ENCODE measurements around the gene LCLAT1. TPM values are rescaled to one million over a fixed set of nuclear protein-coding genes. Genes with fewer than 3 reads are reported as not detected.
A peak's percentile ranks its signal among the peaks of the same experiment; 100 is the strongest.

The LCLAT1 gene
- total RNA-seq, 1 experiment from 2014 or later = 23.9 TPM

- peak; percentile 11 for DNase-seq (ENCODE audit: low read depth, low spot score)
- in situ Hi-C loops (cut with HindIII; ENCODE audit: low pct_unique_long_range_greater_than_20kb, low sequenced_read_pairs) = no loop called here
Measured at GRCh38 chr2:30661173-30662107, 214.4 kb downstream of the LCLAT1 start.

DNA sequence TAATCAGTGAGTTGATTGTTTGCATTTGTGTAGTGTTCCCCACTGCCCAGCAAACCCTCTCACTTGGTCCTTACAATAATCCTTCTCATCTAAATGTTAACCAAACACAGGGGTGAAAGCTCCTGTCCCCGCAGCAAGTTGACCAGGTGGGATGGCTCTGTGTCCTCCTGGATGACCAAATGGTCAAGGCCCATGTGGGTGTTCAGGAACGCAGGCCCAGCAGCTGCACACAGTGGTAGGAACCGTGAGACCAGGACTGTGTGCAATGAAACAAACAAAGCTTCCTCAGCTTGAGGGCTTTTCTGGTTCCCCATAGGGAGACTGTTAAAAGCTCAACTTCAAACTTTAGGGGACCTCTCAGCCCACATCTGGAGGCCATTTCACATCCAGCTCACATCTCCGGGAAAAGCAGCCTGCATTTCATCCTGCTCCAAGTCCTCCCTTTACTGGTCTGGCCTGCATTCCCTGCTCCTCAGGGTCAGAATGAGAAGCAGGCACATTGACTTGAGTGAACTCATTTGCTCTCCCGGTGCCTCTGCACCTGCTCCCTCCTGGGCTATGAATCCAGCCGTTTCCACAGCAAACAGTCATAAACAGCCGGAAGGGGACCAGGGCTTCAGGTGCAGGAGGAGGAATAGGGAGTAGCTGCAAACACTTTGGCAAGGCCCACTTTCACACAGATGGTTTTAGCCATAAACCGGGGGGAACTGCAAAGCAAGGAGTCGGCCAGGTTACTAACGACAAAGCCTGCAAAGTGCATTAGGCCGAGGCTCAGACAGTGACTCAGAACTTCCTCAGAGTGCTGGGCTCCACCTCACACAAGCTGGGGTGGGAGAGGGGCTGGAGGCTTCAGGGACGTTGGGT lies 215.5 kb downstream of the LCLAT1 start:
- in situ Hi-C loops (cut with HindIII; ENCODE audit: low pct_unique_long_range_greater_than_20kb, low sequenced_read_pairs) = no loop called here

GRCh38 chr2:30663321-30663720 lies 216.3 kb downstream of the LCLAT1 start:
- DNase-seq (ENCODE audit: low read depth, low spot score) = no peak
- in situ Hi-C loops (cut with HindIII; ENCODE audit: low pct_unique_long_range_greater_than_20kb, low sequenced_read_pairs) = no loop called here

More for the DNA sequence above, 215.5 kb downstream of the LCLAT1 start:
- DNase-seq (ENCODE audit: low read depth, low spot score) = no peak

DNA sequence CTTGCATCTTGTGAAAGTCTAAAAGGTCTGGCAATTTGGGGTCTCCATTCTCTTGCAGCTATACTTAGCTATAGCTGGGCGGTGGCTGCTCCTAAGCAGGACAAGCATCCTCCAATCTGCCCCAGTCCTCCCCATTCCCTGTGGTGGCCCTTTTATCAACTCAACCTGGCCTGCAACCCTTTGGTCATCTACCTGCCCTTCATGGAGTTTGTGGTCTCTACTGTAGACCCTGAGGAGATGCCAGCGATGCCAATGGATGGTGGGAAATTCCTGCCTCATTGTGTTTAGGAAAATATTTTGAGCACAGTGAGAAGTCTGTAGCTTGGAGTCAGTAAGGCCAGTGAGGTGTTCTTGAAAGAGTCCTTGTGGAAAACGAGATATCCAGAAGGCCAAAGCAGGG lies 216.8 kb downstream of the LCLAT1 start:
- no peak for DNase-seq (ENCODE audit: low read depth, low spot score)
- in situ Hi-C loops (cut with HindIII; ENCODE audit: low pct_unique_long_range_greater_than_20kb, low sequenced_read_pairs) = no loop called here

DNA sequence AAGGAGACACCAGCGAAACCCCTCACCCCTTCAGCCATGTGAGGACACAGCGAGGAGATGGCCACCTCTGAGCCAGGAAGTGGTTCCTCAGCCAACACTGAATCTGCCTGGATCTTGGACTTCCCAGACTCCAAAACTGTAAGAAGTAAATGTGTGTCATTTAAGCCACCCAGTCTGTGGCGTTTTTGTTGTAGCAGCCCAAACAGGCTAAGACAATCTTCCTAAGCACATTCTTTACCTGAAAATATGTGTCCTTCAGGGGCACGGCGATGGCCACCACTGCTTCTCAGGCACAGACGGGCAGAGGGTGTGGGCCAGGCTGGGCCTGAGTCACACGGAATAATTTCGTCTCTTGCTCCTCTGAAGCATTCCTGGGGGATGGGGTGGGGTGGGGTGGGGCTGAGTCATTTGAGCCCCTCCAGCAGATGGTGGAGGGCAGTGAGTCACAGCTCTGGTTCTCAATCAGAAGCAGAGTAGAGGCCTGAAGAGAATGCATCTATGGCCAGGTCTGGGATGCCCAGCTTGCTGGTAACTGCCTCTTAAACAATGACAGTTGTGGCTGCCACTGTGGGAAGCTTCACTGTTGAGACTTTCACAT lies 217.8 kb downstream of the LCLAT1 start:
- DNase-seq (ENCODE audit: low read depth, low spot score) = no peak
- in situ Hi-C loops (cut with HindIII; ENCODE audit: low pct_unique_long_range_greater_than_20kb, low sequenced_read_pairs) = no loop called here

GRCh38 chr2:30665761-30666265 lies 218.8 kb downstream of the LCLAT1 start:
- in situ Hi-C loops (cut with HindIII; ENCODE audit: low pct_unique_long_range_greater_than_20kb, low sequenced_read_pairs) = no loop called here
- DNase-seq (ENCODE audit: low read depth, low spot score) = no peak

DNA sequence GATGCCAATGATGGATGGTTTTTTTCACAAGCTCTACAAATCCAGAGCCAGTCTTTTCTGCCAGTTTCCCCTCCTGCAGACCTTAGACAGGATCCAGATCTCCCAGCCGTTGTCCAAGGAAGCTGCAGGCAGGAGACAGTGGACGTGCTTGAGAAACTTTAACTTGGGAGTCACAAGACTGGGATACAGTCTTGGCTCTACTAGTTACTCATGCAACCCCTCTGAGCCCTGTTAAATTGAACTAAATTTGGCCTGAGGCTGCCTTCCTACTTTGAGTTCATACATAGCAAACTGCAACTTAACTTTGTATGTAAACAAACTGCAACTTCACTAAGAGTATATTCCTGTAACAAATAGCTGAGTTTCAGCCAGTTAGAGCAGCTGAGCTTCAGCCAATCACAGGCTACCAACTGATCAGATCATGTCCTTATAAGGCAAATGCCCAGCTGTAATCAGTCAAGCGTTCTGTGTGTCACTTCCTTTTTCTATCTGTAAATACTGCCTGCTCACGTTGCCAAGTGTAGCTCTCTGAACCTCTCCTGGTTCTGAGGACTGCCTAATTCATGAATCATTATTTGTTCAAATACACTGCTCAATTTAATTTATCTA lies 219.3 kb downstream of the LCLAT1 start:
- in situ Hi-C loops (cut with HindIII; ENCODE audit: low pct_unique_long_range_greater_than_20kb, low sequenced_read_pairs) = no loop called here
- peak; percentile 45 for DNase-seq (ENCODE audit: low read depth, low spot score)

GRCh38 chr2:30670453-30670852 lies 223.4 kb downstream of the LCLAT1 start:
- peak; percentile 31 for DNase-seq (ENCODE audit: low read depth, low spot score)
- in situ Hi-C loops (cut with HindIII; ENCODE audit: low pct_unique_long_range_greater_than_20kb, low sequenced_read_pairs) = no loop called here

- in situ Hi-C loops (cut with HindIII; ENCODE audit: low pct_unique_long_range_greater_than_20kb, low sequenced_read_pairs) = no loop called here
- DNase-seq (ENCODE audit: low read depth, low spot score) = no peak
Measured at GRCh38 chr2:30673127-30673526, 226.1 kb downstream of the LCLAT1 start.

DNA sequence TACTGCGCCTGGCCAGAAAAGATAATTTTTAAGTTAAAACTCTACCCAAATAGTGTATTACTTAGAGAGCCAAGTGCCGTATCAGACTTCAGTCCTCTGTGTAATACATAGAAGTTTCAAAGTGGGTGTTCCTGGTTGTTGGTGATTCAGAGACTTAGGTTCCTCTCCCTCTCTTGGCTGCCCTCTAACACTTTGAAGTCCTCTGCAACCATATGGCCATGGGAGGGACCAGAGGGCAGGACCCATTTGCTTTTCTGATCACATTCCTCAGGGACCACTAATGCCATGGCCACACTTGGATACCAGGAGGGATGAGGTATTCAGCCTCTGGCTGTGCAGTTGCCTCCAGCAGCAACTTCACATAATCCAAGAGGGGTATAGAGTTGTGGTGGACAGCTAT lies 228.7 kb downstream of the LCLAT1 start:
- in situ Hi-C loops (cut with HindIII; ENCODE audit: low pct_unique_long_range_greater_than_20kb, low sequenced_read_pairs) = no loop called here
- DNase-seq (ENCODE audit: low read depth, low spot score) = no peak

DNA sequence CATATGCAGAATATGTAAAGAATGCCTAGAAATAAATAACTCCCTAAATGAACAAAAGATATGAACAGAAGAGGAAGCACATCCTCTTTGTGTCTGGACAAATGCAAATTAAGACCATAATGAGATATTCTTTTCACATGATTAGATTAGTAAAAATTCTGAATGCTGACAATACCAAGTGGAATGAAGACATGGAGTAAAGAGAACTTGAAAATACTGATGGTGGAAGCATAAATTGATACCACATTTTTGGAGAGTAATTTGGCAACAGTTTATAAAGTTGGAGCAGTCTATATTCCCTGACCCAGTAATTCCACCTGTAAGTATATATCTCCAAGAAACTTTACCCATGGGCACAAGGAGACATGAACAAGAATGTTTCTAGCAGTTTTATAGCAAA lies 230.2 kb downstream of the LCLAT1 start:
- no peak for DNase-seq (ENCODE audit: low read depth, low spot score)
- in situ Hi-C loops (cut with HindIII; ENCODE audit: low pct_unique_long_range_greater_than_20kb, low sequenced_read_pairs) = no loop called here

- no peak for DNase-seq (ENCODE audit: low read depth, low spot score)
- in situ Hi-C loops (cut with HindIII; ENCODE audit: low pct_unique_long_range_greater_than_20kb, low sequenced_read_pairs) = no loop called here
Measured at GRCh38 chr2:30677861-30678385, 230.9 kb downstream of the LCLAT1 start.

GRCh38 chr2:30678410-30679137 lies 231.5 kb downstream of the LCLAT1 start:
- DNase-seq (ENCODE audit: low read depth, low spot score) = no peak
- in situ Hi-C loops (cut with HindIII; ENCODE audit: low pct_unique_long_range_greater_than_20kb, low sequenced_read_pairs) = no loop called here

GRCh38 chr2:30679426-30680088 lies 232.5 kb downstream of the LCLAT1 start:
- in situ Hi-C loops (cut with HindIII; ENCODE audit: low pct_unique_long_range_greater_than_20kb, low sequenced_read_pairs) = no loop called here
- peak; percentile 28 for DNase-seq (ENCODE audit: low read depth, low spot score)

DNA sequence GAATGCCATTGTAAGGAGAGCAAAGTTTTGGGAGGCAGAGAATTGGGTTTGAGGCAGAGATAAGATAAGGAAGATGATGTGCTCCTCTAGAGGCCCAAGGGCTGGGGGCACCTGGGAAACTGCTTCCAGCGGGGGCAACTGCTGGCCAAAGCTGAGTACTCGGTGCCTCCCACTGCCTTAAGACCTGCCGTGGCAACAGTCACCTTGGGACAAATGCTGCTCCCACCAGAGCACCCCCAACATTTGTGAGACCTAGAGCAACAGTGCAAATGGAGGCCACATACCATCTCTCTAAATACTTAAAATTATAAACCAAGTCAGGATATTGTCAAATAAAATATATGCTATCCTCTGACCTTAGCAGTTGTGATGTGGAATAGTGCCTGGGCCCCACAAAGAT lies 233.1 kb downstream of the LCLAT1 start:
- DNase-seq (ENCODE audit: low read depth, low spot score) = no peak
- in situ Hi-C loops (cut with HindIII; ENCODE audit: low pct_unique_long_range_greater_than_20kb, low sequenced_read_pairs) = no loop called here

DNA sequence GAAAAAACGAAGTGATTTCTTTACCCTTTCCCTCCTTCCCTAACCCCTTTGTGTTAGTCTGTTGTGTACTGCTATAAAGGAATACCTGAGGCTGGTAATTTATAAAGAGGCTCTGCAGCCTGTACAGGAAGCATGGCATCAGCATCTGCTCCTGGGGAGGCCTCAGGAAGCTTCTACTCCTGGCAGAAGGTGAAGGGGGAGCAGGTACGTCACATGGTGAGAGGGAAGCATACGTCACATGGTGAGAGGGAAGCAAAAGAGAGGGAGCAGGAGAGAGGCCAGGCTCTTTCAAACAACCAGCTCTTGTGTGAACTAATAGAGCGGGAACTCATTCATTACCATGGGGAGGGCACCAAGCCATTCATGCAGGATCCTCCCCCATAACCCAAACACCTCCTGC lies 234.0 kb downstream of the LCLAT1 start:
- DNase-seq (ENCODE audit: low read depth, low spot score) = no peak
- in situ Hi-C loops (cut with HindIII; ENCODE audit: low pct_unique_long_range_greater_than_20kb, low sequenced_read_pairs) = no loop called here

All from SK-MEL-5 (cell line).